ENCODE results near the gene DTNB.
"Not testable (repeated sequence)": the region's sequence is repeated elsewhere in the genome, so short reads cannot be mapped to it uniquely, and the experiment has no call there.

The DTNB gene

DNA sequence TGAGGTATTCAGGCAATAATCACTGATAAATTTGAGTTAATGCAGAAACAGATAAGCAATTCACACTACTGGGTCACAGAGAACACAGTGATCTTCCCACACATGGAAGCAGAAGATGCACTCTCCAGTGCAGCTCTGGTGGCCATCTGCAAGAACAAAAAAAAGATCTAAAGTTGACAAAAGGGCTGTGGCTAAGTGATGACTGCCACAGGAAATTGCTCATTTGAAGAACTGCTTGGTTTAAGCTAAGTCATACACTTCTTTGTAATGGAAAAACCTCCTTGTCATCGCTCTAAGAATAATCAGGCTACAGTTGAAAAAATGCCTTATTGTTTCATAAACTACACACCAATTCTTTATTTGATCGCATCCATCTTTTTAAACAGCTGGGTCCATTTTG is 115.1 kb downstream of the DTNB start:
- DNase-seq (ENCODE audit: low read depth): peak; percentile 41

GRCh38 chr2:25557179-25558036 is 116.0 kb downstream of the DTNB start:
- H3K4me3 ChIP-seq (ENCODE audit: low read depth, low read length): no peak overlapping the region
- no peak for DNase-seq (ENCODE audit: low read depth)

More for the DNA sequence above, 115.1 kb downstream of the DTNB start:
- H3K4me3 ChIP-seq (ENCODE audit: low read depth, low read length): no peak overlapping the region

- no peak for DNase-seq (ENCODE audit: low read depth)
- no peak overlapping the region for H3K4me3 ChIP-seq (ENCODE audit: low read depth, low read length)
Measured at GRCh38 chr2:25552318-25552717, 121.1 kb downstream of the DTNB start.

- no peak for DNase-seq (ENCODE audit: low read depth)
- H3K4me3 ChIP-seq (ENCODE audit: low read depth, low read length): no peak overlapping the region
Measured at GRCh38 chr2:25551316-25551715, 122.1 kb downstream of the DTNB start.

GRCh38 chr2:25549571-25549970 is 123.8 kb downstream of the DTNB start:
- H3K4me3 ChIP-seq (ENCODE audit: low read depth, low read length); DNase-seq (ENCODE audit: low read depth): not testable (repeated sequence)

GRCh38 chr2:25548601-25549000 is 124.8 kb downstream of the DTNB start:
- no peak for DNase-seq (ENCODE audit: low read depth)
- no peak overlapping the region for H3K4me3 ChIP-seq (ENCODE audit: low read depth, low read length)

GRCh38 chr2:25546852-25547251 is 126.5 kb downstream of the DTNB start:
- H3K4me3 ChIP-seq (ENCODE audit: low read depth, low read length): no peak overlapping the region
- no peak for DNase-seq (ENCODE audit: low read depth)

DNA sequence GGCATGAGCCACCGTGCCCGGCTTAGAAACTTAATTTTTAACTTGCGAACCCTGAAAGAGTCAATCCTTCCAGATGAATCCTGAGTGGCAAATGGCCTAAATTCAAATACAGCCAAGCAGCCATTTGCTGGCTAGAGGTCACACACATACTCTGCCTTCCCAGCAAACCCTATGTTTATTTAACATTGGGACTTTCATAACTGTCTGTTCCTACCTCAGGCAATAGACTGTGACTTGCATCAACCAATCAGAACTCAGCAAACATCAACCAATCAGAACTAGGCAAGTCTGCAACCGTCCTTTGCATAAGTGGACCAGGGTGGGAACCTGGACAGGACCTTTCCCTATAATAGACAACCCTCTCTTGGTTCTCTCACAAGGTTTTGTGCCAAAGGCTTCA is 127.5 kb downstream of the DTNB start:
- DNase-seq (ENCODE audit: low read depth): no peak
- no peak overlapping the region for H3K4me3 ChIP-seq (ENCODE audit: low read depth, low read length)

GRCh38 chr2:25544445-25544844 is 128.9 kb downstream of the DTNB start:
- no peak overlapping the region for H3K4me3 ChIP-seq (ENCODE audit: low read depth, low read length)
- DNase-seq (ENCODE audit: low read depth): no peak

- DNase-seq (ENCODE audit: low read depth): no peak
- H3K4me3 ChIP-seq (ENCODE audit: low read depth, low read length): no peak overlapping the region
Measured at GRCh38 chr2:25543939-25544338, 129.4 kb downstream of the DTNB start.

- H3K4me3 ChIP-seq (ENCODE audit: low read depth, low read length): no peak overlapping the region
- DNase-seq (ENCODE audit: low read depth): no peak
Measured at GRCh38 chr2:25541378-25541777, 132.0 kb downstream of the DTNB start.

DNA sequence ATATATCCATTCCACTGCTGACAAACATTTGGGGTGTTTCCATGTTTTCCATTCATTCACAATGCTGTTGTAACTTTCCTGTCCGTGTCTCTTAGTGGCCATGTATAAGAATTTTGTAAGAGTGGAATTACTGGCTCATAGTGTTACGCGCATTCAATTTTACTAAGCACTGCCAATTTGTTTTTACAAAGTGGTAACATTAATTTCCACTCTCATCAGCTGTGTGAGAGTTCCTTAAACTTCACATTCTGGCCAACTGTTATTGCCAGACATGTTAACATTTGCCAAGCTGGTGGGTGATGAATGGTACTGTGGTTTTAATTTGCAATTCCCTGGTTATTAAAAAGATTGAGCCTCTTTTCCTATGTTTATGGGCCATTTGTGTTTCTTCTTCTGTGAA is 134.2 kb downstream of the DTNB start:
- no peak for DNase-seq (ENCODE audit: low read depth)
- no peak overlapping the region for H3K4me3 ChIP-seq (ENCODE audit: low read depth, low read length)

- no peak for DNase-seq (ENCODE audit: low read depth)
- H3K4me3 ChIP-seq (ENCODE audit: low read depth, low read length): no peak overlapping the region
Measured at GRCh38 chr2:25537526-25537925, 135.9 kb downstream of the DTNB start.

DNA sequence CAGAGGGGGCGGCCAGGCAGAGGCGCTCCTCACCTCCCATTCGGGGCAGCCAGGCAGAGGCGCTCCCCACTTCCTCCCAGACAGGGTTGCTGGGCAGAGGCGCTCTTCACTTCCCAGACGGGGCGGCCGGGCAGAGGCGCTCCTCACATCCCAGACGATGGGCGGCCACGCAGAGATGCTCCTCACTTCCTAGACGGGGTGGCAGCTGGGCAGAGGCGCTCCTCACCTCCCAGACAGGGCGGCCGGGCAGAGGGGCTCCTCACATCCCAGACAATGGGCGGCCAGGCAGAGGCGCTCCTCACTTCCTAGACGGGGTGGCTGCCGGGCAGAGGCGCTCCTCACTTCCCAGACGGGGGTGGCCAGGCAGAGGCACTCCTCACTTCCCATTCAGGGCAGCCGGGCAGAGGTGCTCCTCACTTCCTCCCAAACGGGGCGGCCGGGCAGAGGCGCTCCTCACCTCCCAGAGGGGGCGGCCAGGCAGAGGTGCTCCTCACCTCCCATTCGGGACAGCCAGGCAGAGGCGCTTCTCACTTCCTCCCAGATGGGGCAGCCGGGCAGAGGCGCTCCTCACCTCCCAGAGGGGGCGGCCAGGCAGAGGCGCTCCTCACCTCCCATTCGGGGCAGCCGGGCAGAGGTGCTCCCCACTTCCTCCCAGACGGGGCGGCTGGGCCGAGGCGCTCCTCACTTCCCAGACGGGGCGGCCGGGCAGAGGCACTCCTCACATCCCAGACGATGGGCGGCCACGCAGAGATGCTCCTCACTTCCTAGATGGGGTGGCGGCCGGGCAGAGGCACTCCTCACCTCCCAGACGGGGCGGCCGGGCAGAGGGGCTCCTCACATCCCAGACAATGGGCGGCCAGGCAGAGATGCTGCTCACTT is 137.7 kb downstream of the DTNB start:
- DNase-seq (ENCODE audit: low read depth): not testable (repeated sequence)

DNA sequence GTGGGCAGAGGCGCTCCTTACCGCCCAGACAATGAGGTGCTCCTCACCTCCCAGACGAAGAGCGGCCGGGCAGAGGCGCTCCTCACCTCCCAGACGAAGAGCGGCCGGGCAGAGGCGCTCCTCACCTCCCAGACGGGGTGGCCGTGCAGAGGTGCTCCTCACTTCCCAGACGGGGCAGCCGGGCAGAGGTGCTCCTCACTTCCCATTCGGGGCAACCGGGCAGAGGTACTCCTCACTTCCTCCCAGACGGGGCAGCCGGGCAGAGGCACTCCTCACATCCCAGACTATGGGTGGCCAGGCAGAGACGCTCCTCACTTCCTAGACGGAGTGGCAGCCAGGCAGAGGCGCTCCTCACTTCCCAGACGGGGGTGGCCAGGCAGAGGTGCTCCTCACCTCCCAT is 138.4 kb downstream of the DTNB start:
- DNase-seq (ENCODE audit: low read depth); H3K4me3 ChIP-seq (ENCODE audit: low read depth, low read length): not testable (repeated sequence)

More for the DNA sequence above, 137.7 kb downstream of the DTNB start:
- not testable (repeated sequence) for H3K4me3 ChIP-seq (ENCODE audit: low read depth, low read length)

GRCh38 chr2:25534455-25534854 is 138.9 kb downstream of the DTNB start:
- no peak overlapping the region for H3K4me3 ChIP-seq (ENCODE audit: low read depth, low read length)
- DNase-seq (ENCODE audit: low read depth): no peak

- H3K4me3 ChIP-seq (ENCODE audit: low read depth, low read length); DNase-seq (ENCODE audit: low read depth): not testable (repeated sequence)
Measured at GRCh38 chr2:25533771-25534170, 139.6 kb downstream of the DTNB start.

- H3K4me3 ChIP-seq (ENCODE audit: low read depth, low read length): no peak overlapping the region
- no peak for DNase-seq (ENCODE audit: low read depth)
Measured at GRCh38 chr2:25532521-25532920, 140.9 kb downstream of the DTNB start.

DNA sequence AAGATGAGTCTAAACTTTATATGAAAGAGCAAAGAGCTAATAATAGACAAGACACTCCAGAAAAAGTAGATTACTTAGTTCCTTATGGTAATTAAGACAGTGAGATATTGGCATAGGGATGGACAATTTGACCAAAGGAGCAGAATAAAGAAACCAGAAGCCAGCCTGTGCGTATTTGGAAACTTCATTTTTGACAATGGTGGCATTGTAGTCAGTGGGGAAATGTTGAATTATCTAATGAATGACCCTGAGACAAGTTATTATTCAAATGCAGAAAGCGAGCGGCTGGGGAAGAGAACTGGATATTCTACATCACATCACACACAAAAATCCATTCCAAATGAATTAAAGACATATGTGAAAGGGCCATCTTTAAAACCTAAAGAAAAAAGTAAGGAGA is 144.3 kb downstream of the DTNB start:
- no peak for DNase-seq (ENCODE audit: low read depth)
- H3K4me3 ChIP-seq (ENCODE audit: low read depth, low read length): no peak overlapping the region

DNA sequence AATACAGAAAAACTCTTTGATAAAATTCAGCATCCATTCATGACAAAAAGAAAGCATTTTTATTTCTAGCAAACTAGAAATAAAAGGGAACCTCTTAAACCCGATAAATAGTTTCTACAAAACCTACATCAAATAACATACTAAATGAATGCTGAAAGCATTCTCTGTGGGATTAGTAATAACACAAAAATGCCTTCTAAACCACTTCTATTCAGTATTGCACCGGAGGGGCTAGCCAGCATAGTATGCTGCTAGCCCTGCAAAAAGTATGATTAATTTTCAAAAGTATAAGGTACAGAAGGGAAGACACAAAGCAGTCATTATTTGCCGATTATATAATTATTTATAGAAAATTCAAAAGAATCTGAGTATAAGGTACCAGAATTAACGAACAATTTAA is 145.2 kb downstream of the DTNB start:
- DNase-seq (ENCODE audit: low read depth): peak; percentile 28
- no peak overlapping the region for H3K4me3 ChIP-seq (ENCODE audit: low read depth, low read length)

Data from skeletal muscle cell (primary cell).